NCI-H2196 treated with DMSO at 0.1 percent for 48 hours (cell line): ENCODE data around the gene CFAP61.

Source experiments
- DNase-seq: peaks from one replicate; lab custom pipeline; 2025; ENCODE audit not compliant: unreplicated experiment; lab: John Stamatoyannopoulos, UW

Gene CFAP61

DNA sequence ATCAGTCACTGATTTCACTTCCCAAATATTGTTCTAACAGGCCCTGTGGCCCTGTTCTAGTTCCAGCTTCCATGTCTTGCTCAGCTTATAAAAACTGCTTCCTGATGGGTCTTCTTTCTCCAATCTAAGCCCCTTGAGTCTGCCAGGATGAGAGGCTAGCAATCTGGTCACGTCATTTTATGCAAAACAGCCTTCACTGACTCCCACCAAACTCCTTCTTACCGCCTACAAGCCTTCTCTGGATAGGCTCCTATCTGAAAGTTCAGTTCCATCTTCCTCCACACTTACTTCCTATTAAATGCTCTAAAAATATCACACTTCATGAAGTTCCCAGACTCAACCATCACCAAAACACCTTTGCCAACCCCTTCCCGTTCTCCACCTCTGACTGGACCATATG is 15.6 kb upstream of the CFAP61 start:
- DNase-seq = no peak

DNA sequence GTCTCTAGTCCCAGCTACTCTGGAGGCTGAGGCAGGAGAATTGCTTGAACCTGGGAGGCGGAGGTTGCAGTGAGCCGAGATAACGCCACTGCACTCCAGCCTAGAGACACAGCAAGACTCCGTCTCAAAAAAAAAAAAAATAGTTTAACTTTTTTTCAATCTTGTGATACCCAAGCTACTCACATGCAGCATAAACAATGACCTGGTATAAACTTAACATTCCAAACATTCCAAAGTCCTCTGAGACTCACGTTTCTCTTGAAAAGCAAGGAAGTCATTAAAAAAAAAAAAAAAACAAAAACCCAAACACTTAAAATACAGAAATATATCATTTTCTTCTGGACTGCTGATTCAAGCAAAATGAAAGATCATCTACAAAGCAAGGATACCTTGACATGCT is 14.4 kb upstream of the CFAP61 start:
- DNase-seq = no peak

DNA sequence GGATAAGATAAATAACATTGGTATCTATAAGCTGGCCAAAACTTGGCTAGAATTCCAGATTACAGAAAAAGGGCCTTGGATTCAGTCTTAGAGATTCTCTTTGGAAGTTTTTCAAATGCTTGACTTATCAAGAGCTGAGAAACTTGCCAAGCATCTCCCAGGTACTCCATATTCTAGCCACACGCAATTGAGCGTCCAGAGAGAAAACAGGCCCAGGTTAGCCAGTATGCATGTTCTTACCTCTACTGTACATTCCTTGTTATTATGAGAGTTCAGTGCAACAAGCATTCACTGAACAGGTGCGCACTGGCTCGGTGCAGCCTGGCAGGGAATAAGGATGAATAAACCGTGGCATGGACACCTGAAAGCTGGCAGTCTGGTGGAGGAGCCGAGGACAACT is 13.7 kb upstream of the CFAP61 start:
- no peak for DNase-seq

DNA sequence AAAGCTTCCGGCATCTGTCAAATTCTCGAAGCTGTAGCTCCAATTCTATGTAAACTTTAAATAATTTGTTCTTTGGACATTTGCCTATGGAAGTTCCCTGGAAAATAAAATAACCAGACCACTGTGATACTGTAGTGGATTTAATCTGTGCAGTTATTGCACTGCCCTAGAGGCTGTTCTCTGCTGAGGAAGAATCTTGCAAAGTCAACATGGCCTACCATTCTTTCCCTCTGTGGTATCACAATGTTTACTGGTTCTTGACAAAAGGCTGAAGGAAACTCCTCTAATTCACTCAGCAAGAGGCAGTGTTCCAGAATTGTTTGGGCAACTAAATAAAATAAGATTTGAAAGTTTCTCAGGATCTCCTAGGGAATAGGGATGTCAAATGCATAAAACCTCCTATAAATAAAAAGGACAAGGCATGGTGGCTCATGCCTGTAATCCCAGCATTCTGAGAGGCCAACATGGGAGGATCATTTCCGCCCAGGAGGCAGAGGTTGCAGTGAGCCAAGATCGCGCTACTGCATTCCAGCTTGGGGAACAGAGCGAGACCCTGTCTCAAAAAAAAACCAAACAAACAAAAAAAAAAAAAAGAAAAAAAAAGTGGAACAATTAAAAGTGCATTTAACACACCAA is 12.5 kb upstream of the CFAP61 start:
- no peak for DNase-seq

DNA sequence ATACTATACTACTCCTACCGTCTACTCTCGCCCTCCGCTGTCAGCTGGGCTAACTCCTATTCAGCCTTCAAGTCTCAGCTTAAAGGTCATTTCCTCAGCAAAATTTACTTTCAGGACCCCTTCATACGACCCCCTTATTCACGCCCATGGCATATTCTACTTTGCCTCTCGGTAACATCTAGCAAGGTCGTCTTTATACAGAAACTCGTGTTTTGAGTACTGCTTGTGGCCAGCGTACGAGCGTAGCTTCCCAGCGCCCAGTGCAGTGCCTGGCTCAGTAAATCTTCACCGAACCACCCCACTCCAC is 612 bp upstream of the CFAP61 start:
- DNase-seq = no peak

DNA sequence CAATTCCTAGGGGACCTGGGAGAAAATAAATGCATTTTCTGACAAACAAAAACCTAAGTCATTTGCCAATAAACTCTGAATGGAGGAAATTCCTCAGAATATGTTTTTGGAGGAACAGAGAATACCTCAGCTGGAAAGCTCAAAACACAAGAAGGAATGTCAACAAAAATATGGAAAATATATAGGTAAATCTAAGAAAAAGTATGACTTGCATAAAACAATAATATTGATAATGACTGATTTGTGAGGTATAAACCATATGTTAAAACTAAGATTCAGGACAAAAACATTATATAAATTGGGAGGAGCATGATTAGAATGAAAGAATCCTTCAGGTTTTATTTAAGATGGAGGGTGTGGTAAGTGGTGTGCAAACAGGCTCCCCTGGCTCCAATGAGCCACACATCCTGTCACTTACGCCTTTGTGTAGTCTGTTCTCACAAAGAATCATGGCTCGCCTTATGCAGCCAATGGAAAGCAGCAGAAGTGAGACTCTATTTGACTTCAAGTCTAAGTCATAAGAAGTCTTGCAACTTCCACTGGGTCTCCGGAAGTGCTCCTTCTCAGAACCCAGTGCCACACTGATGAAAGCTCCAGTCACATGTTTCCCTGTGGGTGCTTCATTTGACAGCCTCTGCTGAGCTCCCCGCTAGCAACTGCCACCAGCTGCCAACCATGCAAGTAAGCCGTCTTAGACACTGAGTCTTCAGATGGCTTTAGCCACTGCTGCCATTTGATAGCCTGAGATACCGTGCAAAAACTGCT is 8.1 kb downstream of the CFAP61 start:
- DNase-seq = no peak

DNA sequence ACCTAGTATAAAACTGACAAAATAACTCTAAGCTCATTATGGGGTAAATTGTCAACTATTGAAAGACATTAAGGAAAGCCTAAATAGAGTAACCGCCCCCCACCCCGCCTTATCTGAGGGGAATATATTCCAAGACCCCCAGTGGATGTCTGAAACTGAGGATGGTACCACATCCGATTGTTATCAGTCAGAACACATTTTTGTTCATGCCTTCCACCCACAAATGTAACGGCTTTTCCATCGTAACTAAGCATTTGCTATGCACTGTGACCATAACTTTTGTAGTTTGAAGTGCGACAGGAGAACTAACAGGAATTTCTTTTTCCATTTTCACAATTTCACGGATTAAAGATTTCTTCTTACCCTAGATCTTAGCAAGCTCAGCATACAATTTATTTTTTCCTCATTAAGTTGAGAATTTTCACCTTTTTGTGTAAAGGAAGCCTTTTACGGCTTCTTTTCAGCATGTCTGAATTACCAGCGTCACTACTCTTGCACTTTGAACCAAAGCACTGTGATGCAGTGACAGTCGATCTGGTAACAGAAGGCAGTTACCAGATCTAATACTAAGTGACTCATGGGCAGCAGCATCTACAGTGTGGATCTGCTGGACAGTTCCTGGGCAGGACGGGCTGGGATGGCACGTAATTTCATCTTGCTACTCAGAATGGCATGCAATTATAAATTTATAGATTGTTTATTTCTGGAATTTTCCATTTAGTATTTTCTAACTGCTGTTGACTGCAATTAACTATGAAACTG is 11.8 kb downstream of the CFAP61 start:
- no peak for DNase-seq

DNA sequence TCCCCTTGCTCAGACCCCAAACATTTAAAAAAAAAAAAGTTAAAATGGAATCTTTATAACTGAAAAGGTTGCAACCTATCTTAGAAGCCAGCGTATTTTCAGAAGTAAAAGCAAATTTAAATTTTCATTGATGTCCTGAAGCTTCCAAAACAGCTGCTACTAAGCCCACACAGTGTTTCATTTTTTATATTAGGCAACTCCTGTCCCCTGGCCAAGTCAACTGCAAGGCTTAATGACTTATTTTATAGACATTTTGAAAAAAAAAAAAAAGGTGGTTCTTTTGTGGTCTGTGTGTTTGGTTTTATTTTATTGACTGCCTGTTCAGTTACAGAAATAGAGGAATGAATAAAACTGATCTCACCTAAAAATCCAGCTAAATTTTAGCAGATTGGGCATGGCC is 13.0 kb downstream of the CFAP61 start:
- DNase-seq = no peak

DNA sequence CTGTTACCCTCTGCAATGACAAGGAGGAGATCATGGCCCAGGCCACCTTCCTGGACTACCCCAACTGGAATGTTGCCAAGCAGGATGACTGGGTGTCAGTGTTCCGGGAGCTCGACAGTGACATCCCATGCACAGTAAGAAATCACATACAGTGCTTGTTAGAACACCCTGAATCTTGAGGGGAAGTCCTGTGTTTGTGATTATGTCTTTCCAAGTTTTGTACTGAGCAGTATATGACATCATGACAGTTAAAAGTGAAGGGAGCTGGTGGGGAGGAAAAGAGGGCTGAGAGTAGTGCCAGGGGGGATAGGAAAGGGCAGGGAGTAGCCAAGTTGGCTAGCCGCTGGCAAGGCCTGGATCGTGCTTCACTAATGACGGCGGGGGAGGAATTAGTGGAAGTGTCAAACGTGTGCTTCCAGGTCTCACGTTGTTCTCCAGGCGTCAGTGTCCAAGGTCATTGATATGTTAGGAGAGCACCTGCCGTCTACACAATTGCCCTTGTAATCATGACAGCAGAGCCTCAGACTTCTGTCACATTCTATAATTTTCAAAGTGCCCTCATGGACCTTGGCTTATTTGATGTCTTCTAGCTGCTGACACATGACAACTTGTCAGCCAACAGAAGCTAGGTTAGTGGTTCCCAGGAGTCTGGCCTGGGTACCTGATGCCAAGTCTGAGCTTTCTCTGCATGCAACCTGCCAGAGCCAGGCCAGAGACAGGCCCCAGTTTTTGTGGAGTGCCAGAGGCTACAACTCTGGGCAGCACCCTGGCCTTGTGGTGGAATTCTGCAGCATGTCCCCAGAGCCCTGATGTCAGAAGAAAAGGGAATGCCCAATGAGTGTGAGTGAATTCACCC is 18.8 kb downstream of the CFAP61 start:
- DNase-seq = no peak

DNA sequence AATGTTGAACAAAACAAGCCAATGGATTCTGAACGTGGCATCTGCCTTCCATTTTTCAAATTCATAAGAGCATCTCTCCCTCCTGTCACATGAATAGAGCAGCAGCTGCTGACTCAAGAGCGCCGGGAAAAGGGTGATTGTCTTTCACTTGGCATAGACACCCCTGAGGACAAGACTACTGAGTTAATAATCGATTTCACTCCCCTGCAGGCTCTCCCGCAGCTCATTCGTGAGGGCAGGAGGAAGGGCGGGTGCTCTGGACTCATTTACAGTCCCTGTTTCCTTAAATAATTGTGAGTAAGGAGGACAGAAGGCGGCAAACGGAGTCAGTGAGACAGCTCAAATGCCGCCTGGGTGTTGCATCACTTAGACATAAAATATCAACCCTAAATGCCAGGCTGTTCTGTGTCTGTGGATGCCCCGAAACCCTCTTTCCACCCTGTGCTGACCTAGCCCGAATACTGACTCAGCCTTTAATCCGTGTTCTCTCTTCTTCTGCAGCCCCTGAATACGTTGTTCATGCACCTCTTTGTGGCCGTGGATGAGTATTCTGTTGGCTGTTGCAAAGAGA is 21.6 kb downstream of the CFAP61 start:
- DNase-seq = no peak

DNA sequence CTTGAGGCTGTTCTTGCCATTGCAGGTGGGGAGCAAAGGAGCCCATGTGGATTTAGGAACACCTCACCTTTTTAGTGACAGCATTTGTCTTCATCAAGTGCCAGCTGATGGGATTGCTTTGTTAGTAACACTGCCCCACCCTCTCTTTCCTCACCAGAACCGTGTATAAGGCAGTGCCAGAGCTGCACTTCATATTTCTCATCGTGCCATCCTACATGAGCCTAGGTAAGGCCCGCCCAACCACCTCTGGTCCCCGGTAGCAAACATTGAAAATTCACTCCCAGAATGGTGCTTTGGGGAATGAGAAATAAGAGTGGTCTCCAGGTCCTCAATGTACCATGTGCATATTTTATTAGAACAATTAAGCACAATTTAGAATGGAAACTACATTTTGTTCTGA is 22.7 kb downstream of the CFAP61 start:
- no peak for DNase-seq

DNA sequence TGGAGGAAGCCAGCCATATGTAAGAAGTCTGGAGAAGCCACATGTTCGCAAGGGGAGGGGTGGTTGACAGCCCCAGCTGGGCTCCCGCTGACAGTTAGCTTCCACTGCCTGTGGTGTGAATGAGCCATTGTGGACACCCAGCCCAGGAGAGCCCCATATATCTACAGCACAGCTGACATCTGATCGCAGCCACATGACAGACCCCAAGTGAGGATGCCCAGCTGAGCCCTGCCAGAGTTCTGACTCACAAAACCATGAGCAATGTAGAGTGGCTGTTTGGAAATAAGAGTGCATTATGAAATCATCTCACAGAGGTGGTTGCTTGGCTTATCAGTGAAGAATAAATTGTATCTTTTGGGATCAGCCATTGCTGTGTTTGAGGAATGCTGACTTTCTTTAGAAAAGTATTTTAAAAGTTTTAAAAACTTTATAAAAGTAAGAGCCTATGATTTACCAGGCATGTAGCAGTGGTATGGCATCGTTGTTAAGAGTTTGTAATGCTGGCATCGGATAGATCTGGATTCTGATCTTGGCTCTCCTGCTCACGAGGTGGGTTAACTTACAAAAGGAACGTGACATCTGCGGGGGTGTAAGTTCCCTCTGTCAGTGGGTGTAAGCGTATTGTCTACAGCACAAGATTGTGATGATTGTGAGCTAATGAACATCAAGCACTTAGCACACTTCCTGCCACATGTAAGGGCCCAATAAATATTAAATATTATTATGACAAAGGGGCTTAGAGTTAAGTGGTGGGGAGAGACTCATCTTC is 24.1 kb downstream of the CFAP61 start:
- DNase-seq = no peak

DNA sequence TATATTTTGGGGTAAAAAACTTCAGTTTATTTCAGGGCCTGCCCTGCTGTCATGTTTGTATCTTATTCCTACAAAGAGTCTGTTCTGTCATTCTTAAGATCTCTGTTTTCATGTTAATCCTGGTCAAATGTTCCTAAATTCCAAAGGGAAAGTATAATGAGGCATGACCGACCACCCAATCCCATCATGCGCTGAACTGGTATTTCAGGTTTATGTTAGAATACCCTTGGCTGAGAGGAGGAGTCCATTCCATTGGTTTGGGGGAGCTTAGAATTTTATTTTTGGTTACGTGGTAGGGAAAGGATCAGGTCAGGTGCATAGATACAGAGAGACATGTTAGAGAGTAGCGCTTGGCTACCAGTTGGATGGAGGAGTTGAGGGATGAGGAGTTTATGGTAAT is 25.7 kb downstream of the CFAP61 start:
- no peak for DNase-seq

DNA sequence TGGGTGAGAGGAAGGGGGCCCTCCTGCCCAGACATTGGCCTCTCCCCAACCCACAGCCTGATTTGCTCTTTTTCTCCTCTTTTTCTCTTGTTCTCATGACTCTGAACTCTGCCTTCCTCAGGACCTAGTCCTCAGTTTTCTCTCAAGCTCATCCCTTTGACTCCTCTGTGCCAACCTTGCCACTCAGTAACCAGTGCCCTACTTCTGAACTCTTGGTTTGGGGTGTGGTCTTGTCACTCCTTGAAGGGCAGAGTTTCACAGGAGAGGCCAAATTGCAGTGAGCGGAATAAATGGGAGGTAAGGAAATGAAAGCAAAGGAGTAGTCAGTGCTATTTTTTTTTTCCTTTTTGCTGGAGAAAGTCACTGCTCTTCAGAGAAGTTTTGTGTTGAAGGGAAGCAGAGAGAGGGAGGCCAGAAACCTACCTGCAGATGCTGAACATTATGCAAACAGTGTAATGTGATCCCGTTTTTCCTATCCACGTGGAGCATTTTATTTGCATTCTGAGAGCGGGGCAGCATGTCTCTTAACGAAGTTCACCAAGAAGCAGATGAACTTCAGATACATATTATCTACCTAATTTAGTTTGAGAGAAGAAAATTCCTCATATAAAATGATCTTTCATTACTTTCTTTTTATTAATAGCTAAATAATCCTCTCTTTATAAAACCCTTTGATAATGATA is 26.9 kb downstream of the CFAP61 start:
- DNase-seq = peak; percentile 43

DNA sequence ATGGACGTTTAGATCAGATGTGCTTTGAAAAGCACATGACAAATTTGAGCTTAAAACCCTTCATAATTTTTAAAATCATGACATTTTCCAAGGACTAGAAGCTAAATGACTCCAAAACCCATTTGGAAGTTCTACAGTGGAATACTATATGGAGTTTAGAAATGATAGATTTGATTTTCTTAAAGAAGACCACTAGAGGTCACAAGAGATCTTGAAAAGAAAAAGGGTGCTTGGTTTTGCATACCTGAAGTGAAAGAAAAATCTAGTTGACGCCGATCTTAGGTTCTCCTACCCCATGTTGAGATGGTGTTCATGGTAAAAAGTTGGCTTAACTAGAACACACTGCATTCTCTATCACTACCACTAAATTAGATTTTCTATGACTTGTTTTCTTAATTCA is 31.5 kb downstream of the CFAP61 start:
- peak; percentile 76 for DNase-seq

DNA sequence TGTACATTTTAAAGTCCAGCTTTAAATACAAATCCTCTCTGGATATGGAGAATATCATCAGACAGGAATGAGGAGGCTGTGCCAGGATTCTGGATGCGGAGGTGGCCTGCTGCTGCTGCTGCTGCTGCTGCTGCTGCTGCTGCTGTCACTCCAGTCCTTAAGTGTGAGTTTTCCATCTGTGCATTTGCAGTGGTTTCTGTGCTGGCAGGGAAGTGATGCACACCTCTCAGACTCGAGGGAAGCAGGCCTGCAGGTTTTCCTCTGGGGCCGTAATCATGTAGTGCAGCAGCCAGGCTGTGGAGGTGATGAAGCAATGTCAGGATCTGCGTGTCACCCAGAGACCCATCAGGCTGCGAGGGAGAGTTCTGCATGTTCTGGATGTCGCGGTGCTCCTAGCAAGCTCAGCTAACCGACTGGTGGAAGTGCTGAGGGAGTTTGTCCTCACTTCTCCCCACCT is 32.0 kb downstream of the CFAP61 start:
- DNase-seq = no peak

DNA sequence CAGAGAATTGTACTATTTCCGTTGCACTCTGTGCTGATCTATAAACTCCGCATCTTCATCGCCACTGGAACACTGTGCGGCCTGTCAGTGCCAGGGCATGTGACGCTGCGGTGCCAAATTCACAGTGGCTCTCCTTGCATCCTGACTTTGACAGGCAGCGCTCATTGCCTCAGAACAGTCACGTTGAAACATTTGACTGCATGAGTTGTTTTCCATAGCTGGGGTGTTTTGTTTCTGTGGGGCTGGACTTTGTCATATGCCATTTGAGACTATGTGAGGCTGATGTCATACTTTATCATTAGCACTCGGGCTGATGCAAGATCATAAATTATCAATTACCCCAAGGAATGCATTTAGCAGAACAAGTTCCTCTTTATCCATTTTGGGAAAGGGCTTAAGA is 32.7 kb downstream of the CFAP61 start:
- no peak for DNase-seq

DNA sequence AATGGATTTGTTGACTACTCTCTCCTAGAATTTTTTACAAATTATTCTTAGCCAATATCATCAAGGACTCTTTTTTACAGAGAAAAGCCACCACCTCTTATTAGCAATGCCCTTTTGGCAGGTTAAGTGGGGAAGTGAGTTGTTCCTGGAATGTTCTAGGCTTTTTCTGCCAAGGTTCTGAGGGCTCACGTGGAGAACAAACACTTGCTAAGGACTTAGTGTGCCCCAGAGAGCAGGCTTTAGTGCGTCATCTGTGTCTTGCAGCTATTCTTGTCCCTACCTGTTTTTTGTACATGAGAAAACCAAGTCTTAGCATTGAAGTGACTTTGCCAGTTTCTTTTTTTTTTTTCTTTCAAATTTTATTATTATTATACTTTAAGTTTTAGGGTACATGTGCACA is 33.5 kb downstream of the CFAP61 start:
- DNase-seq = no peak

DNA sequence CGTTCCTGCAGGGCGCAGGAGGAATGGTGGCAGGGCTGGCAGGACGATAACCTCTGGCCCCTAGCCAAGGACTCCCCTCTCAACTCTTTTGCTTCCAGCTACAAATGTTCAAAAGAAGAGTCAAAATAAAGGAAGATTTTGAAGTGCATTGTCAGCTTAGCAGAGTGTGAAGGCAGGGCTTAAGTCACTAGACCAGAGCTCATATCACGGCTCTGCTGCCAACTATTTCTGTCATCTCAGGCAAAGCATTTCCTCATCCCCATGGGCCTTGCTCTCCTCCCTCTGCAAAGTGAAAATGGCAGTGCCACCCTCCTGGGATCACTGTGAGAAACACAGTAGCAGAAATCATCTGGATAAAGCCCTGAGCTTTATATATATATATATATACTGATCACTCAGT is 36.7 kb downstream of the CFAP61 start:
- no peak for DNase-seq

DNA sequence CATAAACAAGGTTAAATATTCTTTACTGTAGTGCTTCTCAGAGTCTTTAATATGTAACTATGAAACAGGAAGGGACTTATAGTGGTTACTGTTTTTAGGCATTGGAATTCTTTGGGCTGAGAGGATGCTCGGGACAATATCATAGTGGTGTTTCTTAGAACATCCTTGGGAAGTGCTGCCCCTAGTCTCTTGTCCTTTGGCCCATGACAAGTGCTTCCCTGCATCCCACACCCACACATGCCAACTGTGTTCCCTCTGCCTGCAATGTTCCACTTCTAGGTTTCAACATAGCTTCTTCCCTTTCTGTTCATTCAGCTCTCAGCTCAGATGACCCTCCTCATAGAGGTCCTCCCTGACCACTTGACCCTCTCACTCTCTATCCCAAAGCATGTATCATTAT is 37.6 kb downstream of the CFAP61 start:
- no peak for DNase-seq
